Colonic mucosa (tissue), 4 donors: ENCODE measurements around the gene STON2. TPM values are rescaled to one million over a fixed set of nuclear protein-coding genes. Genes with fewer than 3 reads are reported as not detected.

ENCODE experiments used
- DNase-seq: peaks from one replicate; pipeline ENCODE4 v3.0.0-alpha.2; 2020
- H3K27ac ChIP-seq: fragments of 200-600 bp; one replicate; pipeline ENCODE4 v1.8.0; 2021
- H3K27me3 ChIP-seq: fragments of 200-600 bp; one replicate; pipeline ENCODE4 v1.8.0; 2021
- H3K36me3 ChIP-seq: fragments of 200-600 bp; one replicate; pipeline ENCODE4 v1.8.0; 2021
- H3K4me1 ChIP-seq: fragments of 200-600 bp; one replicate; pipeline ENCODE4 v1.8.0; 2021; ENCODE audit warnings: mild to moderate bottlenecking
- H3K4me3 ChIP-seq: fragments of 200-600 bp; one replicate; pipeline ENCODE4 v1.8.0; 2021
- H3K9ac ChIP-seq, 2 donors: one replicate each; pipeline ENCODE4 v1.7.0; 2013; ENCODE audit warnings: control low read depth in 2 of 2, low read depth in 2 of 2, low read length in 2 of 2
- H3K9me3 ChIP-seq: fragments of 200-600 bp; one replicate; pipeline ENCODE4 v1.8.0; 2021
- intact Hi-C: fragments of 100-400 bp; cut with DNase I; formaldehyde crosslinking; loops from one replicate; pipeline ENCODE4 v1.14.1; 2022
- total RNA-seq, 2 donors: library from RNA; stranded (reverse); fragmentation: NEBNext Ultra II Directional in 1 of 2; extraction: Animal tissue kit (Norgen Biotek cat#: 25700) in 1 of 2; gene quantifications; one replicate each; pipeline ENCODE4 v1.2.1, GENCODE V29; 2021
- TF ChIP-seq, protein P1 (sequence below): fragments of 200-600 bp; IDR thresholded peaks from one replicate; pipeline ENCODE4 v1.8.0; 2022; ENCODE audit warnings: antibody characterized with exemption, mild to moderate bottlenecking
- donor health status: healthy.
- donor health status: DM: no; HTN: no; CAD: no.
- donor health status: DM: no; HTN: no; CAD: no.

Gene STON2
- total RNA-seq, 2 donors from 2014 or later = 12.7 to 15.1 TPM

DNA sequence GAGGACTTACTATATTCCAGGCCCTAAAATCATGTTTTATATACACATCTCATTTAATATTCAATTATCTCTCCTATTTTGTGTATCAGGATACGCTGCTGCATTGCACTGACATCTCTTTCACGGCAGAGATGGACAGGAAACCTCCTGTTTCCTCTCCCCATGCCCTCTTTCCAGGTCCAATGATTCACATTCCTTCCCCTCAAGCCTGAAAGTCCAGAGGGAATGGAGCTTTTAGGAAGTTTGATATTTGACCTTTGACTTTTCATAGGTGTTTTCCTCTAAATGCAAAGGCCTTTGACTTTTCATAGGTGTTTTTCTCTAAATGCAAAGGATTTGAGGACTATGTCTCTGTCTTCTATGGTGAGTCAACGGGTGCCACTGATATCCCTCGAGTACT is 89.5 kb downstream of the STON2 start:
- no peaks in the 10 kb centered on the region for H3K9me3 ChIP-seq
- TF ChIP-seq, protein P1, sequence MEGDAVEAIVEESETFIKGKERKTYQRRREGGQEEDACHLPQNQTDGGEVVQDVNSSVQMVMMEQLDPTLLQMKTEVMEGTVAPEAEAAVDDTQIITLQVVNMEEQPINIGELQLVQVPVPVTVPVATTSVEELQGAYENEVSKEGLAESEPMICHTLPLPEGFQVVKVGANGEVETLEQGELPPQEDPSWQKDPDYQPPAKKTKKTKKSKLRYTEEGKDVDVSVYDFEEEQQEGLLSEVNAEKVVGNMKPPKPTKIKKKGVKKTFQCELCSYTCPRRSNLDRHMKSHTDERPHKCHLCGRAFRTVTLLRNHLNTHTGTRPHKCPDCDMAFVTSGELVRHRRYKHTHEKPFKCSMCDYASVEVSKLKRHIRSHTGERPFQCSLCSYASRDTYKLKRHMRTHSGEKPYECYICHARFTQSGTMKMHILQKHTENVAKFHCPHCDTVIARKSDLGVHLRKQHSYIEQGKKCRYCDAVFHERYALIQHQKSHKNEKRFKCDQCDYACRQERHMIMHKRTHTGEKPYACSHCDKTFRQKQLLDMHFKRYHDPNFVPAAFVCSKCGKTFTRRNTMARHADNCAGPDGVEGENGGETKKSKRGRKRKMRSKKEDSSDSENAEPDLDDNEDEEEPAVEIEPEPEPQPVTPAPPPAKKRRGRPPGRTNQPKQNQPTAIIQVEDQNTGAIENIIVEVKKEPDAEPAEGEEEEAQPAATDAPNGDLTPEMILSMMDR = no peak
- no peak overlapping the region for H3K4me3 ChIP-seq
- intact Hi-C loops = no loop called here
- H3K27ac ChIP-seq = no peak overlapping the region
- no peaks in the 10 kb centered on the region for H3K4me1 ChIP-seq
- DNase-seq = no peak
- no peaks in the 10 kb centered on the region for H3K36me3 ChIP-seq
- no peaks in the 10 kb centered on the region for H3K27me3 ChIP-seq
- H3K9ac ChIP-seq = no peak overlapping the region

DNA sequence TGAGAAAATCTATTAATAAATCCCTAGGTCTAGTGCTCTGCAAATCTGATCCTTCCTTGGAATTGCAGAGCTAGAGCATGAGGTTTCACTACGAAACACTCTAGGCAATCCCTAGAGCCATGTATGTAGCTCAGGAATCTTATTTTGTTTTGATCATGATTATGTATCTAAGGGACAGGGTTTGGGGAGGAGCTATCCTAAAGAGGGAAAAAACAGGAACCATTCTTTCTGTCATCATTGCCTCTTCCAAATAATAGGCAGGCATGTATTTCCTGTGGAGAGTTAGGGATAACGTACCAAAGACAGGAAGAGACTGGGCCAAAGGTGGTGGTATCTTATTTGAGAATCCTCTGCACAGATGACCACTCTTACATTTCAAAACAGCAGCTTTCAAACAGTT is 90.6 kb downstream of the STON2 start:
- Histone ChIP-seq H3K9me3 (no peaks in the 10 kb centered on the region), H3K9ac (no peak overlapping the region), H3K4me3 (no peak overlapping the region), H3K4me1 (no peaks in the 10 kb centered on the region), H3K27ac (no peak overlapping the region), H3K36me3 (no peaks in the 10 kb centered on the region), H3K27me3 (no peaks in the 10 kb centered on the region)
- TF ChIP-seq, protein P1 = no peak
- no peak for DNase-seq
- intact Hi-C loops = no loop called here

DNA sequence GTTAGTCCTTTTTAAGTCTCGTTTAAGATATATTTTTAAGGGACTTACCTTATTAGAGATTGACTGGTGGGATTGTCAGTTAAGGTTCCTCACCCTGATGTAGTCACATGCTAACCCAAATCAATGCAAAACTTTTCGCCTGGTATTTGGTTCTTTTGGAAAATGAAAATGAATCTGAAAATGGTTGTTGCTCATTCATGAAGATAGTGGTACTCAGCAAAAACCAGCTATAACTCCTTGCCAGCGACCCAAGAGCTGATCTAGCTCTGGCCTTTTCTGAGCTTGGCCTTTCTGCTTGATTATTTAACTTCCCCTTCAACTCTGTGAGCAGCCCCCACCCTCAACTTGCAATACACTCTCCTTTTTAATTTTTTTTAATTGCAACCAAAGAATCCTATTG is 94.4 kb downstream of the STON2 start:
- Histone ChIP-seq H3K4me1 (no peaks in the 10 kb centered on the region), H3K27me3 (no peaks in the 10 kb centered on the region), H3K36me3 (no peaks in the 10 kb centered on the region), H3K9me3 (no peaks in the 10 kb centered on the region), H3K27ac (no peak overlapping the region), H3K4me3 (no peak overlapping the region), H3K9ac (no peak overlapping the region)
- no peak for DNase-seq
- intact Hi-C loops = no loop called here
- TF ChIP-seq, protein P1 = no peak

DNA sequence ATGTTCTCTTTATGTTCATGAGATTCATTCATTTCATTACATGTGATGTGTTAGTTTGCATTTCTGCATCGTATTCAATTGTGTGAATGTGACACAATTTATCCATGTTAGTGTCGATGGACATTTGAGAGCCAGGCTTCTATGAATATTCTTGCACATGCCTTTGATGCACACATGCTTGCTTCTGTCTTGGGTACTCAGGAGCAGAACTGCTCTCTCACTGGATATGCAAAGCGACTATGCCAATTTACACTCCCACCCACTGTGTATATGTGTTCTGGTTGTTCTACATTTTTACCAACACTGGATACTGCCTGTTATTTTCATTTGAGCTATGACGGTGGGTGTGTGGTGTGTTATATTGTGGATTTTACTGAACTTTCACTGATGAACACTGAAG is 95.1 kb downstream of the STON2 start:
- H3K36me3 ChIP-seq = no peaks in the 10 kb centered on the region
- TF ChIP-seq, protein P1 = no peak
- intact Hi-C loops = no loop called here
- H3K27me3 ChIP-seq = no peaks in the 10 kb centered on the region
- H3K9ac ChIP-seq = no peak overlapping the region
- DNase-seq = no peak
- H3K9me3 ChIP-seq = no peaks in the 10 kb centered on the region
- H3K27ac ChIP-seq = no peak overlapping the region
- H3K4me3 ChIP-seq = no peak overlapping the region
- H3K4me1 ChIP-seq = no peaks in the 10 kb centered on the region

DNA sequence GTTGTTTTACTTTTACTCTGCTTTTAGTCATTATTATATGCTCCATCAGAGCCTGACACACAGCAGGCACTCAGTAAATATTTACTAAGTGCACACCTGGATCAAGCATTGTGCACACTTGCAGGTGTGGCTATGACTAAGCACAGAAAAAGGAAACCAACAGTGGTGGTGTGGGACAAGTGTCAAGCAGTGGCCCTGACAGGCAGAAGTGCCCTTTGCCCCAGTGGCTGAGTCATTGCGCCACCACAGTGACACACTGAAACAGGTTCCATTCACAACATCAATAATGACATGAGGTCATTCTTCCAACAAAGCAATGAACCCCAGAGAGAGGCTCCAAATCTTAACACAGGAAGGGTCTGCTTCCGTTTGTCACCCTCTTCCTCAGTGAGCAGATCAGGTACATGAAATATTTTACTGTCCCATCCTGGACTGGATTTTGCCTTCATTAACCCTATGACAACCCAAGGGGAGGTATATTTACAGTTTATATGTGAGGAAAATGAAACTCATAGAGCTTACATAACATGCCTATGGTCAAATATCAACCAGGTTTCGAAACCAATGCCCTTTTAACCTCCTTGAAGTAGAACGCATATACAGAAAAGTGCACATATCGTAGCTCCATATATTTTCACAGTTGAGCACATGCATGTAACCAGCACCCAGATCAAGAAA is 96.7 kb downstream of the STON2 start:
- intact Hi-C loops = no loop called here
- peak; percentile 91 for DNase-seq
- Histone ChIP-seq H3K9ac (peak overlapping the region in 1 of 2 donors; percentile 36), H3K27me3 (no peaks in the 10 kb centered on the region), H3K36me3 (no peaks in the 10 kb centered on the region), H3K27ac (peak overlapping the region; percentile 61), H3K4me1 (no peaks in the 10 kb centered on the region), H3K4me3 (no peak overlapping the region), H3K9me3 (no peaks in the 10 kb centered on the region)
- TF ChIP-seq, protein P1 = no peak
